Measurements from ENCODE around the gene RASA1.

RASA1 gene

GRCh38 chr5:87359106-87359505 lies 91.4 kb downstream of the RASA1 start:
- H3K4me3 ChIP-seq (ENCODE audit: low read depth, low read length), result no peak overlapping the region

- H3K4me3 ChIP-seq (ENCODE audit: low read depth, low read length), result no peak overlapping the region
Measured at GRCh38 chr5:87360132-87360531, 92.4 kb downstream of the RASA1 start.

- H3K4me3 ChIP-seq (ENCODE audit: low read depth, low read length), result no peak overlapping the region
Measured at GRCh38 chr5:87361031-87361445, 93.4 kb downstream of the RASA1 start.

DNA sequence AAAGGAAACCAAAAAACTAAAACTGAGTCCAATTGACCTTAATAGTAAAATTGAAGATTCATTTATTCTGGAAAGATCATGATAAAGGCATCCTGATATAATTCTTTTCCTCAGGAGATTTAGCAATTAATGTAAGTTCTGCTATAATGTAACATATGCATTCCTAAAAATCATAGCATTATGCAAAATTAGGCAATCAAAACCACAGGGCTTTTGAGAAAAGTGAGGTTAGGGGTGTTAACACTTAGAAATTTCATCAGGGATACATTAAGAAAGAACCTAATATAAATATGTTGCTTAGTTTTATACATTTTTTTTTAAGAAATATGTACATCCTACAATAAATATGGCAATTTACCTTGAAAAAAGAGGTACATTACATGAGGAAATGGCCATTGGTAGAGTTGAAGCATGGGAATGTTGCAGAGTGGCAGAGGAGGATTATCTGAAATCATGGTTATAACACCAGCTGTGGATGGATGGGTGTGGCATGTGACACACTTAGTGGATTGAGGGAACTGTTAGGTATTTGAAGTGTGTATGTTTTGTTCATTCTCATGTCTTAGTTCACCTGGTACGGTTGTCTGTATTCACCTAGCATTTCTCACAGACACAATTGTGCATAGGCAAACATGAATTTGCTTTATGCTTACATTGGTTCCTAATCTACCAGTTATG lies 94.0 kb downstream of the RASA1 start:
- no peak overlapping the region for H3K4me3 ChIP-seq (ENCODE audit: low read depth, low read length)

DNA sequence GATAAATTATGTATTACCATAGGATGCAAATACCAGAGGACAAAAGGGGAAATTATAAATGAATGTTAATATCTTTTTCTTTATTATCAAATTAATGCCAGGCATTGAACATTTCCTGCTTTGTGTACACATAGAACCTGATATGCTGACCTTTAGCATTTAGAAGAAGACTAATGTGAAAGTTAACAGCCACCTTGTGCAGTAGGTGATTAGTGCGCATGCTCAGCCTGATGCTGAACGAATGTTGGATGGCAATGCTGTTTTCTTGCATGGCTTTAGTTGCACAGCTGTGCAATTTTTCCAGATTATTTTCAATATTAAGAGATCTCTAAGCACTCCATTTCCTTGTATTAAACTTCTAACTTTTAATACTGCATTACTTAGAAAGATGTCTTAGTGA lies 99.6 kb downstream of the RASA1 start:
- H3K4me3 ChIP-seq (ENCODE audit: low read depth, low read length), result no peak overlapping the region

DNA sequence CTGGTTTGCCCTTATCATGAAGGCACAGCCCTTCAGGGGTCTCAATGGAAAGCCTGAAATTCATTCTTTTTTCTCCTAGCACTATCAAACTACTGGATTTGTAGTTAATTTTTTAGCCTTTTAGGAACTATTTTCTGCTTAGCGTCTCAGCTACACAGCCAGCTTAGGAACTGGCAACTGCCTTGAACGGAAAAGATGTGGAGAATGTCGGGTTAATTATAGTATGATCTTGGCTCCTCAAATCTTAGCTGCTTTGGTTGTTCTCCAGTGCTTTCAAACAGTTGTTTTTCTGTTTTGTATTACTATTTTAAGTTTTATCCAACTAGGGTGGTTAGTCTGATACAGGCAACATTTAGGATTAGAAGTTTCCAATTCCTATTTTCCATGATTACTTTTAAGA lies 100.9 kb downstream of the RASA1 start:
- H3K4me3 ChIP-seq (ENCODE audit: low read depth, low read length), result no peak overlapping the region

DNA sequence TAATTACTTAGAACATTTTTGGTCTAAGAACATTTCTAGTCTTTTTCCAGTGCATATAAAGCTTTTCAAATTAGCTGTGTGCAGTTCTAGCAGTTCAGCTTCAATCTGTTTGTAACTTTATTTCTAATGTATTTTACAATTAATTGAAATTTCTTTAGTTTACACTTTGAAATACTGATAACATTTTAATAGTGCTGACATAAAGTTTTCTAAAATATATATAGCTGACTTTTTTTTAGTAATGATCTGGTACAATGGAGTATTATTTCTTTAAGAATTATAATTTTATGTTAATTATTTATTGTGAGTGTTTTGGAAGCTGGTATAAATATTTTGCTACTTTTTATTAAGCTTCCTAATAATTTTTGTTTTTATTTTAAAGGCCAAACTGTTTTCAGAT lies 101.7 kb downstream of the RASA1 start:
- no peak overlapping the region for H3K4me3 ChIP-seq (ENCODE audit: low read depth, low read length)

- H3K4me3 ChIP-seq (ENCODE audit: low read depth, low read length), result no peak overlapping the region
Measured at GRCh38 chr5:87372705-87373104, 105.0 kb downstream of the RASA1 start.

- no peak overlapping the region for H3K4me3 ChIP-seq (ENCODE audit: low read depth, low read length)
Measured at GRCh38 chr5:87382224-87382623, 114.5 kb downstream of the RASA1 start.

- H3K4me3 ChIP-seq (ENCODE audit: low read depth, low read length), result no peak overlapping the region
Measured at GRCh38 chr5:87383216-87383615, 115.5 kb downstream of the RASA1 start.

DNA sequence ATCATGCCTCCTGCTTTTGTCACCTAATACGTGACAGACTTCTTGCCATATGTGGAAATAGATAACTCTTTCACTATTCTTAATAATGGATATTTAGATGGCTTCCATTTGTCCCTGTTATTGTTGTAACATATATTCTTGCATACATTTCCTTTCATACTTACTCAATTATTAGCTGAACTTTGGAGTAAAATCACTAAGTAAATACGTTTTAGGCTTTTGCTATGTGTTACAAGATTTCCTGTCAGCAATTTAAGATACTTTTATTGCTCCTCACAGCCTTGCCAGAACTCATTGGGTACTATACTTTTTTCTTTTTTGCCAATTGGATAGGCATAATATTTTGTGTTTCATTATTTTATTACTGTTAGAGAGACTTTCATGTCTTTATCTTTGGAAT lies 118.1 kb downstream of the RASA1 start:
- H3K4me3 ChIP-seq (ENCODE audit: low read depth, low read length), result no peak overlapping the region

- no peak overlapping the region for H3K4me3 ChIP-seq (ENCODE audit: low read depth, low read length)
Measured at GRCh38 chr5:87388129-87388528, 120.4 kb downstream of the RASA1 start.

- H3K4me3 ChIP-seq (ENCODE audit: low read depth, low read length), result no peak overlapping the region
Measured at GRCh38 chr5:87389296-87390034, 121.8 kb downstream of the RASA1 start.

GRCh38 chr5:87390075-87390474 lies 122.4 kb downstream of the RASA1 start:
- H3K4me3 ChIP-seq (ENCODE audit: low read depth, low read length), result no peak overlapping the region

GRCh38 chr5:87390576-87391199 lies 123.0 kb downstream of the RASA1 start:
- H3K4me3 ChIP-seq (ENCODE audit: low read depth, low read length), result no peak overlapping the region

GRCh38 chr5:87392170-87392569 lies 124.5 kb downstream of the RASA1 start:
- no peak overlapping the region for H3K4me3 ChIP-seq (ENCODE audit: low read depth, low read length)

DNA sequence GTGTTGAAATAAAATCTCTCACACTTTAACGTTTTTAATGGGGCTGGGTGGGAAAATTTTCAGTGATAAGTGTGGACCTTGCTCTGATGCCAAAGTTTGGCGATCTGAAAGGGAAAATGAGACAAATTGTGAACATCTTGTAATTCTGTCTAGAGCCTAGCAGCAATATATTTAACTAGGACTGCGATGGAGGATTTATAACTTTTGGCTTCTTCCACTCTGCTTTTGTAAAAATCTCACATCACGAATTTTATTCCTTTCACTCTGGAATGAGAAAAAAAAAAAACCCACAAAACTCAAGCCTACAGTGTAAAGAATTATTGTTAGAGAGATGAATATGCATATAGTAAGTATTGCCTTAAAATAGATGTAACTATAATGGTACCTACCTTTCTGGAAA lies 125.1 kb downstream of the RASA1 start:
- H3K4me3 ChIP-seq (ENCODE audit: low read depth, low read length), result no peak overlapping the region

- H3K4me3 ChIP-seq (ENCODE audit: low read depth, low read length), result no peak overlapping the region
Measured at GRCh38 chr5:87393331-87393730, 125.6 kb downstream of the RASA1 start.

- H3K4me3 ChIP-seq (ENCODE audit: low read depth, low read length), result no peak overlapping the region
Measured at GRCh38 chr5:87394411-87395165, 126.9 kb downstream of the RASA1 start.

DNA sequence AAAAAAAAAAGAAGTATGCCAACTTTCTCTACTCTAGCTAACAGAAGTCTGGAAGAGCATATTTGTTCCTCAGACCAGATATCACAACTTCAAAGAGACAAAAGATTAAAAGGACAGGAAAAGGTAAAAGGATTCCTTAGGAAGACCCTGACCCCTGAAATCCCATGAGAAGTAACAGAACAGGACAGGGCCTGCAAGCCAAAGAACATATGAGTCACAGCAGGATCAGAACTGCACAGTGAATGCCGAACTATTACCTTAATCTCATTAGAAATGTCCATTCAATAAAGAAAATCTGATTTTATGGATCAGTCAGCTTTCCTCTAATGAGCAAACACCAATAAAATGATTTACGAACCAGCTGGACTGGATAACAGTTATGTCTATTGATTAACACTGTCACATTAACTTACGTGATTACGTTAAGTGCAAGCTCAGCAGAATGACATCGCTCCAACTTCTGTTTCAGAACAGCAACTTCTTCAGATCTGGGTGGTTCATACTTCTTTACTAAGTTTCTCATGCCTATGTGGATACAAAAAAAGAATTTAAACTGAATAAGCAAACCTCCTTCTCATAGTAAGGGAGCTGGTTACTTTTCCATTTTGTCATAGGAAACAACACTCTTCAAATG lies 131.4 kb downstream of the RASA1 start:
- H3K4me3 ChIP-seq (ENCODE audit: low read depth, low read length), result no peak overlapping the region

GRCh38 chr5:87399720-87400119 lies 132.0 kb downstream of the RASA1 start:
- no peak overlapping the region for H3K4me3 ChIP-seq (ENCODE audit: low read depth, low read length)
